GM06990 (cell line): ENCODE measurements around the gene KRAS.

Experiments
- DNase-seq: peaks from one replicate; pipeline ENCODE4 v3.0.0-alpha.2; 2011; ENCODE audit not compliant: insufficient read length; ENCODE audit errors: extremely low read depth
- H3K27me3 ChIP-seq: replicated peaks from 2 replicates; pipeline ENCODE4 v1.6.0; 2011; ENCODE audit warnings: low read length; ENCODE audit not compliant: control insufficient read depth, insufficient read depth
- H3K36me3 ChIP-seq: 2 replicates; pipeline ENCODE4 v1.5.1; 2011; ENCODE audit warnings: low read length; ENCODE audit not compliant: control insufficient read depth, insufficient read depth
- H3K4me3 ChIP-seq: replicated peaks from 2 replicates; pipeline ENCODE4 v1.5.1; 2011; ENCODE audit warnings: low read depth, mild to moderate bottlenecking, control low read depth, low read length
- CTCF ChIP-seq: IDR thresholded peaks from 2 replicates; pipeline ENCODE4 v1.5.1; 2011; ENCODE audit warnings: low read length, control low read depth, mild to moderate bottlenecking, inconsistent platforms; ENCODE audit not compliant: insufficient read depth, poor library complexity, severe bottlenecking

KRAS gene

GRCh38 chr12:25186038-25186787, 64.5 kb downstream of the KRAS start:
- H3K4me3 ChIP-seq = no peak overlapping the region
- H3K36me3 ChIP-seq = no peaks in the 10 kb centered on the region
- no peaks in the 10 kb centered on the region for H3K27me3 ChIP-seq
- peak; percentile 26 for DNase-seq
- no peak for TF ChIP-seq CTCF

- no peak for TF ChIP-seq CTCF
- no peaks in the 10 kb centered on the region for H3K36me3 ChIP-seq
- no peak for DNase-seq
- H3K27me3 ChIP-seq = no peaks in the 10 kb centered on the region
- H3K4me3 ChIP-seq = no peak overlapping the region
These were observed 66.6 kb downstream of the KRAS start for GRCh38 chr12:25184132-25184531.

- TF ChIP-seq CTCF = no peak
- H3K4me3 ChIP-seq = no peak overlapping the region
- no peaks in the 10 kb centered on the region for H3K36me3 ChIP-seq
- no peaks in the 10 kb centered on the region for H3K27me3 ChIP-seq
- no peak for DNase-seq
These were observed 68.0 kb downstream of the KRAS start for GRCh38 chr12:25182765-25183164.

GRCh38 chr12:25162866-25163265, 87.9 kb downstream of the KRAS start:
- H3K4me3 ChIP-seq = no peak overlapping the region
- no peaks in the 10 kb centered on the region for H3K27me3 ChIP-seq
- no peaks in the 10 kb centered on the region for H3K36me3 ChIP-seq
- no peak for DNase-seq
- TF ChIP-seq CTCF = no peak

GRCh38 chr12:25156061-25156460, 94.7 kb downstream of the KRAS start:
- H3K27me3 ChIP-seq = no peaks in the 10 kb centered on the region
- TF ChIP-seq CTCF = no peak
- no peak overlapping the region for H3K4me3 ChIP-seq
- no peak for DNase-seq
- H3K36me3 ChIP-seq = no peaks in the 10 kb centered on the region

- H3K36me3 ChIP-seq = no peaks in the 10 kb centered on the region
- TF ChIP-seq CTCF = peak; percentile 62
- no peaks in the 10 kb centered on the region for H3K27me3 ChIP-seq
- DNase-seq = peak; percentile 57
- H3K4me3 ChIP-seq = no peak overlapping the region; the same call in 1 of the 2 replicates
These were observed 95.6 kb downstream of the KRAS start for GRCh38 chr12:25155022-25155576.
